Measurements from ENCODE around the gene KRTAP10-8.
"Not testable (repeated sequence)": the region's sequence is repeated elsewhere in the genome, so short reads cannot be mapped to it uniquely, and the experiment has no call there.

KRTAP10-8 gene

DNA sequence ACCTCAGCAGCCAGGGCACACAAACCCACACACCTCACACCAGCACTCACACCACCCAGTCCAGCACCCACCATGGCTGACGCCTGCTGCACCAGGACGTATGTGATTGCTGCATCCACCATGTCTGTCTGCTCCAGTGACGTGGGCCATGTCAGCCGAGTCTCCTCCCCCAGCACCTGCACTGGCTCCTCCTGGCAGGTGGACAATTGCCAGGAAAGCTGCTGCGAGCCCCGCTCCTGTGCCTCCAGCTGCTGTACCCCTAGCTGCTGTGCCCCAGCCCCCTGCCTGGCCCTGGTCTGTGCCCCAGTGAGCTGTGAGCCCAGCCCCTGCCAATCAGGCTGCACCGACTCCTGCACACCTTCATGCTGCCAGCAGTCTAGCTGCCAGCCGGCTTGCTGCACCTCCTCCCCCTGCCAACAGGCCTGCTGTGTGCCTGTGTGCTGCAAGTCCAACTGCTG lies at the start of gene KRTAP10-8:
Gene KRTAP10-8, plus strand, starts transcription at position 51 of the 458 bp plus-strand sequence. Its CDS starts 22 bp downstream, at position 73.
- no peak for DNase-seq (ENCODE audit: low read depth in 2 of 2)

- DNase-seq (ENCODE audit: low read depth in 2 of 2), result no peak
Observed at GRCh38 chr21:44564099-44564498, 47.8 kb upstream of the KRTAP10-8 start.

- DNase-seq (ENCODE audit: low read depth in 2 of 2), result no peak
Observed at GRCh38 chr21:44564886-44565598, 46.8 kb upstream of the KRTAP10-8 start.

DNA sequence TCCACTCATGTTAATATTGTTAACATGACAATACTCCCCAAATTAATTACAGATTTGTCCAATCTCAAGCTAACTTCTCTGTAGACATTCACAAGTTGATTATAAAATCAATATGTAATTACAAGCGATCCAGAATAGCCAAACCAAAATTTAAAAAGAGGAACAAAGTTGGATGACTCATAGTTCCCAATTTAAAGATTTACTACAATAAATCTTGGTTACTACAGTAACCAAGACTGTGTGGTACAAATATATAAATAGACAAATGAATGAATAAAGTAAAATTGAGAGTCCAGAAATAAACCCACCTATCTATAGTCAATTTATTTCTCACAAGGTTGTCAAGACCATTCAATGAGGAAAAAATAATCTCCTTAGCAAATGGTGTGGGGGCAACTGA lies 45.5 kb upstream of the KRTAP10-8 start:
- DNase-seq (ENCODE audit: low read depth in 2 of 2), result no peak

GRCh38 chr21:44567481-44568171 lies 44.3 kb upstream of the KRTAP10-8 start:
- no peak for DNase-seq (ENCODE audit: low read depth in 2 of 2)

DNA sequence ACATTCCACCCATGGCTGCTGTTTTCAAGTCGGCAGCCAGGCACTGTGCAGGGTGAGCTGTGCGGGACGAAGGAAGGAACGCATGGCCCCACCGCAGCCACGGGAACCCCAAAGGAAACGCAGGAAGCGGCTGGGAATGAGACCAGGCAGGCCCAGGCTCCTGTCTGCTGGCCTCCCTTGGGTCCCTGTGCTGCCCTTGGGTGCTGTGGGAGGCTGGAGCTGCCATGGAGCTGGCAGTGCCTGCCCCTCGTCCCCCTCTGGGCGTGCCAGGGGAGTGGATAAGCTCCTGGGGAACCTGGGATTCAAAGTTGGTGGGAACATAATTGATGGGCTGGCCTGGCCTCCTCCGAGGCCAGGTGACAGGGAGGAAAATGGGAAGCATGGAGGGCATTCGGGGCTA lies 43.6 kb upstream of the KRTAP10-8 start:
- no peak for DNase-seq (ENCODE audit: low read depth in 2 of 2)

DNA sequence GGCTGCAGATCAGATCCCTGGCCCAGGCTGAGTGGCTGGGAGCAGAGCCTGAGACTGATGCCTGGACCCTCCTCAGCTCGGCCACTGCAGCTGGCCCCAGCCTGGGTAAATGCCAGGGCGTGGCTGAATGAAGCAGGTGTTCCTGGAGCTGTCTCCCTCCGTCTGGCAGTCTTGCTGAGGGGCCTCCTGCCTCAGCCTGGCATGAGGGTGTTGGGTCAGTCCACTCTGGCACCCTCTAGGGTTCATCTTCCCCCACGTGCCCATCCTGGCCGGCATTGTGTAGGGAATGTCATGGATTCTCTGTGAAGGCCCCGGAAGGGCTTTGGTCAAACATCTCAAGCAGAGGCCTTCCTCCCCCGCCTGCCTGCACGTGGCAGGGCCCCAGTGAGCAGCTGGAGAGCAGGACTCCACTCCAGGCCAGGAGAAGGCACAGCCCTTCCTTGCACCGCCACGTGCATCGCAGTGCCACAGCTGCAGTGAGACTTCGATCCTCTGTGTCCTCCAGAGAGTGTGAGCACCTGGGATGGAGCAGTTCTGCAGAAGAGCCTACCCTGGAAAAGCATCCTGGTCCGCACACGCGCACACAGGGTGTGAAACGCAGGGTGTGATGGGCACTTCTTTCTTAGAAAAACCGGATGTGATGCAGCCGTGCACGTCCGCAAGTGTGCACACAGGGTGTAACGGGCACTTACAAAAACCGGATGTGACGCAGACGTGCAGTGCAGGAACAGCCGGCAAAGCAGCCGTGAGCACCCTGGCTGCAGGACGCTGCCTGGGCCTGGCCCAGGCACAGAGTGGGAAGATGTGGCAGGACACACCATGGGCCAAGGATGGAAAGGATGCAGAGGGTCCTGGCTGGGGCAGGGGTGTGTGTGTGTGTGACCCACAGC lies 43.0 kb upstream of the KRTAP10-8 start:
- DNase-seq (ENCODE audit: low read depth in 2 of 2), result no peak

- DNase-seq (ENCODE audit: low read depth in 2 of 2), result no peak
Observed at GRCh38 chr21:44569861-44570517, 41.9 kb upstream of the KRTAP10-8 start.

DNA sequence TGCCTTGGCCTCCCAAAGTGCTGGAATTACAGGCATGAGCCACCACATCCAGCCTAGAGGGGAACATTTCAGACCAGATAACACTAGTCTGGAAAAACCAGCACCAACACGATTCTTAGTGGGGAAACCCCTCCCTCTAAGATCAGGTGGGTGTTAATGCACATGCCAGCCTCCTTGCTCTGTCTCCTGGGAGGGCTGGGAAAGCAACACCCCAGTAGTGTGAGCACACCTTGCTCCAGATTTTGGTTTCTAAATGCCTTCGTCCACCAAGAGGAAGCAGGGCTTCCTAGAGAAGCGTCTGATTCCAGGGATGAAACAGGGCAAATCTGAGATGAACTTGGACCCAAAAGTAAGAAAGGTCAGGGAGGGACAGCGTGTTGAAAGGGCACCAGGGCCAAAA lies 40.6 kb upstream of the KRTAP10-8 start:
- no peak for DNase-seq (ENCODE audit: low read depth in 2 of 2)

DNA sequence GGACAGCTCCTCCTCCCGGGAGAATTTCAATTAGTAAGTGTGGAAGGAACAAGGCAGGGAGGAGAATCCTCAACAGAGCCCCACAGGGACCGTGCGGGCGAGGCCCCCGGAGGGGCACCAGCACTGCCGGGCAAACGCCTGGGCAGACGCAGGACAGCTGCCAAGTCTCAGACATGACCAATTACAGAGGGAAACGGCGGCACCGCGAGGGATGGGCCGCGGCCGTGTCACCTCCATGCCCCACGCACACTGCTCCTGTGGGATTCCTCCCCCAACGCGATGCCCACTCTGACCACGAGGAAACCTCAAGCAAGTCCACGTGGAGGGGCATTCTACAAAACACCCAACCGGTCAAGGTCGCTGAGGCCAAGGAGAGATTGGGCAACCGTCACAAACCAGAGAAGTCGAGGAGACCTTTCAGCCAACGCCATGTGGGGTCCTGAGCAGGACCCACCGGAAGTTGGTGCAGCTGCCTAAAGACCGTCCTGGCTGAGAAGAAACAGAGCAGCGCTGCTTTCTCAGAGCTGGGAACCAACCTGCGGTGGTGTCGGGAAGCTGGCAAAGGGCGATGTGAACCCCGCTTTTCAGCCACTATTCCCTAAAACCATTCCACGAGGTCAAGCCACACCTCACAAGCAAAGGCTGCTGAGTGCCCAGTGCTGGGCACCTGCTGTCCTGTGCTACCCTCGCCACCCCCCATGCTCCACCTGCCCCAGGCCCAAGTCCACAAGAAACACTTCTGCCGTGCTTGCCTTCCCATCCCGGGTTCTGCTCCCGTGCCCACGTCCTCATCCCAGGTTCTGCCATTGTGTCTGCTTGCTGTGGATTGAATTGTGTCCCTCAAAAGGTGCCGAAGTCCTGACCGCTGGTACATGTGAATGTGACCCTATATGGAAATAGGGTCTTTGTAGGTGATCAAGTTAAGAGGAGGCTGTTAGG lies 39.8 kb upstream of the KRTAP10-8 start:
- DNase-seq (ENCODE audit: low read depth in 2 of 2), result no peak

DNA sequence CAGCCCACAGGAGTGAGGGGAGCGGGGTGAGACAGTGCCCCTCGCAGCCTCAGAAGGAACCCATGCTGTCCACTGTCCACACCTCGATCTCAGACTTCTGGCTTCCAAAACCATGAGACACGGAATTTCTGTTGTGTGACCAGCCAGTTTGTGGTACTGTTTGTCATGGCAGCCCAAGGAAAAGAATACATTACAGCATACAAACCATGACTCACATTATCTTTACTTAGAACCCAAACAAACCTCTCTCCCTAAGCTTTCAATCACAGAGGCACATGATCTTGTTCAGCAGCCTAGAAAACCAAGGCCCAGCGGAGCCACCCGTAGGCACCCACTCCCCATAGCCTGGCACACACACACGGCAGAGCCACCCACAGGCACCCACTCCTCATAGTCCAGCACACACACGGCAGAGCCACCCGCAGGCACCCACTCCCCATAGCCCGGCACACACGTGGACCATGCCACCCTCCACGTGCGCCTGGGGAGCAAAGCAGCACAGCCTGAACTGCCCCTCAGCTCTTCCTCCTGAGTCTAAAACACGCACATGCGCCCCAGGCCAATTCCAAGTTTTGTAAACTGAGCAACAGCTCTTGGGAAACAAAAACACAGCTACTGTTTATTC lies 38.8 kb upstream of the KRTAP10-8 start:
- DNase-seq (ENCODE audit: low read depth in 2 of 2), result no peak

DNA sequence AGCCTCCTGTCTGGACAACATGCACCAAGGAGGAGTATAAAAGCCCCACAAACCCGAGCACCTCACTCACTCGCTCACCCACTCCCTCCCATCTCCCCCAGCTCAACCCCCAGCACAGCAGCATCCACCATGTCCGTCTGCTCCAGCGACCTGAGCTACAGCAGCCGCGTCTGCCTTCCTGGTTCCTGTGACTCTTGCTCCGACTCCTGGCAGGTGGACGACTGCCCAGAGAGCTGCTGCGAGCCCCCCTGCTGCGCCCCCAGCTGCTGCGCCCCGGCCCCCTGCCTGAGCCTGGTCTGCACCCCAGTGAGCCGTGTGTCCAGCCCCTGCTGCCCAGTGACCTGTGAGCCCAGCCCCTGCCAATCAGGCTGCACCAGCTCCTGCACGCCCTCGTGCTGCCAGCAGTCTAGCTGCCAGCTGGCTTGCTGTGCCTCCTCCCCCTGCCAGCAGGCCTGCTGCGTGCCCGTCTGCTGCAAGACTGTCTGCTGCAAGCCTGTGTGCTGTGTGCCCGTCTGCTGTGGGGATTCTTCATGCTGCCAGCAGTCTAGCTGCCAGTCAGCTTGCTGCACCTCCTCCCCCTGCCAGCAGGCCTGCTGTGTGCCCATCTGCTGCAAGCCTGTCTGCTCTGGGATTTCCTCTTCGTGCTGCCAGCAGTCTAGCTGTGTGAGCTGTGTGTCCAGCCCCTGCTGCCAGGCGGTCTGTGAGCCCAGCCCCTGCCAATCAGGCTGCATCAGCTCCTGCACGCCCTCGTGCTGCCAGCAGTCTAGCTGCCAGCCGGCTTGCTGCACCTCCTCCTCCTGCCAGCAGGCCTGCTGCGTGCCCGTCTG lies 38.0 kb upstream of the KRTAP10-8 start, which contains the start of gene KRTAP10-4:
Gene KRTAP10-4, plus strand, starts transcription at position 100 of the 827 bp plus-strand sequence. Its CDS starts 30 bp downstream, at position 130.
- DNase-seq (ENCODE audit: low read depth in 2 of 2), result not testable (repeated sequence)

DNA sequence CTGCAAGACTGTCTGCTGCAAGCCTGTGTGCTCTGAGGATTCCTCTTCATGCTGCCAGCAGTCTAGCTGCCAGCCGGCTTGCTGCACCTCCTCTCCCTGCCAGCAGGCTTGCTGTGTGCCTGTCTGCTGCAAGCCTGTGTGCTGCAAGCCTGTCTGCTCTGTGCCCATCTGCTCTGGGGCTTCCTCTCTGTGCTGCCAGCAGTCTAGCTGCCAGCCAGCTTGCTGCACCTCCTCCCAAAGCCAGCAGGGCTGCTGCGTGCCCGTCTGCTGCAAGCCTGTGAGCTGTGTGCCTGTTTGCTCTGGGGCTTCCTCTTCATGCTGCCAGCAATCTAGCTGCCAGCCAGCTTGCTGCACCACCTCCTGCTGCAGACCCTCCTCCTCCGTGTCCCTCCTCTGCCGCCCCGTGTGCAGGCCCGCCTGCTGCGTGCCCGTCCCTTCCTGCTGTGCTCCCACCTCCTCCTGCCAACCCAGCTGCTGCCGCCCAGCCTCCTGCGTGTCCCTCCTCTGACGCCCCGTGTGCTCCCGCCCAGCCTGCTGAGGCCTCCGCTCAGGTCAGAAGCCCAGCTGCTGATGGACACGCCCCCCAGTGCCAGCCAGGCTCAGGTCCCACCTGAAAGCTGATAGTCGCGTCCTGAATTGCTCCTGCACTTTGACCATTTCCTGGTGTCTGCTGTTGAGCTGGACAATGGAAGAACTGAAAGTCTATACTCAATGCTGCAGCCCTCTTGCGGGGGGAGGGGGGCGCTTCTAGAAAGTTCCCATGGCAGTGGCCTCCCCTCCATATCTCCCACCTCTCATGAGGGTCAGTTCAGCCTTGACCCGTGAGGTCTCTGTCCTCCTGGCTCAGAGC lies 37.2 kb upstream of the KRTAP10-8 start:
- no peak for DNase-seq (ENCODE audit: low read depth in 2 of 2)

- no peak for DNase-seq (ENCODE audit: low read depth in 2 of 2)
Observed at GRCh38 chr21:44575307-44576024, 36.4 kb upstream of the KRTAP10-8 start.

- no peak for DNase-seq (ENCODE audit: low read depth in 2 of 2)
Observed at GRCh38 chr21:44576025-44576420, 35.9 kb upstream of the KRTAP10-8 start.

GRCh38 chr21:44578371-44579055 lies 33.4 kb upstream of the KRTAP10-8 start:
- no peak for DNase-seq (ENCODE audit: low read depth in 2 of 2)
